Measurements from ENCODE around the gene MEIS3.

GRCh38 chr19:47406711-47407416 lies 12.5 kb downstream of the MEIS3 start:
- TF ChIP-seq POLR2A (IDR thresholded peaks at IDR 0.05) = no peak
- TF ChIP-seq CTCF (IDR thresholded peaks at IDR 0.05) = no peak
